ENCODE data around the gene SOWAHB.

GRCh38 chr4:76873495-76873894 is 24.4 kb downstream of the SOWAHB start:
- TF ChIP-seq RAD21 (IDR thresholded peaks at IDR 0.05) (no peak), TAF1 (conservative IDR thresholded peaks at IDR 0.05) (no peak), SP1 (IDR thresholded peaks at IDR 0.05) (no peak)
- TF ChIP-seq, protein P1, sequence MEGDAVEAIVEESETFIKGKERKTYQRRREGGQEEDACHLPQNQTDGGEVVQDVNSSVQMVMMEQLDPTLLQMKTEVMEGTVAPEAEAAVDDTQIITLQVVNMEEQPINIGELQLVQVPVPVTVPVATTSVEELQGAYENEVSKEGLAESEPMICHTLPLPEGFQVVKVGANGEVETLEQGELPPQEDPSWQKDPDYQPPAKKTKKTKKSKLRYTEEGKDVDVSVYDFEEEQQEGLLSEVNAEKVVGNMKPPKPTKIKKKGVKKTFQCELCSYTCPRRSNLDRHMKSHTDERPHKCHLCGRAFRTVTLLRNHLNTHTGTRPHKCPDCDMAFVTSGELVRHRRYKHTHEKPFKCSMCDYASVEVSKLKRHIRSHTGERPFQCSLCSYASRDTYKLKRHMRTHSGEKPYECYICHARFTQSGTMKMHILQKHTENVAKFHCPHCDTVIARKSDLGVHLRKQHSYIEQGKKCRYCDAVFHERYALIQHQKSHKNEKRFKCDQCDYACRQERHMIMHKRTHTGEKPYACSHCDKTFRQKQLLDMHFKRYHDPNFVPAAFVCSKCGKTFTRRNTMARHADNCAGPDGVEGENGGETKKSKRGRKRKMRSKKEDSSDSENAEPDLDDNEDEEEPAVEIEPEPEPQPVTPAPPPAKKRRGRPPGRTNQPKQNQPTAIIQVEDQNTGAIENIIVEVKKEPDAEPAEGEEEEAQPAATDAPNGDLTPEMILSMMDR (IDR thresholded peaks at IDR 0.05; ENCODE audit: low read depth, low read length, missing input control), result no peak
- TF ChIP-seq, protein P2, sequence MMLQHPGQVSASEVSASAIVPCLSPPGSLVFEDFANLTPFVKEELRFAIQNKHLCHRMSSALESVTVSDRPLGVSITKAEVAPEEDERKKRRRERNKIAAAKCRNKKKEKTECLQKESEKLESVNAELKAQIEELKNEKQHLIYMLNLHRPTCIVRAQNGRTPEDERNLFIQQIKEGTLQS (IDR thresholded peaks at IDR 0.05), result no peak
